Endothelial cell of umbilical vein (primary cell): Measurements from ENCODE around the gene TRDMT1. TPM values are rescaled to one million over a fixed set of nuclear protein-coding genes. Genes with fewer than 3 reads are reported as not detected.

Experiments
- BruUV-seq: library from RNA; stranded (reverse); fragments of 400-500 nt; replicated peaks from 2 replicates; lab custom pipeline; 2021; lab: Mats Ljungman, UMichigan
- CTCF ChIA-PET: fragments of 300-600, 350-600 bp; sonication (Branson Sonifier 250); formaldehyde crosslinking; loops from one replicate; lab custom pipeline; 2021; ENCODE audit warnings: antibody characterized with exemption, inconsistent platforms; lab: Charles Lee
- POLR2A ChIA-PET: fragments of 300-600, 350-600 bp; sonication (Branson Sonifier 250); formaldehyde crosslinking; loops from one replicate; lab custom pipeline; 2021; ENCODE audit warnings: antibody characterized with exemption, inconsistent platforms; lab: Charles Lee
- DNase-seq: peaks from one replicate; pipeline ENCODE4 v3.0.0-alpha.2; 2011; ENCODE audit warnings: low read depth, low spot score
- FAIRE-seq: peaks from 2 replicates; lab custom pipeline; 2011; peaks lifted over from hg19 to GRCh38; lab: Jason Lieb, UNC
- H2AFZ ChIP-seq: 2 replicates; pipeline ENCODE4 v1.6.0; 2012; ENCODE audit warnings: low read depth, low read length, control low read depth, inconsistent platforms
- H3K27ac ChIP-seq: 2 replicates; pipeline ENCODE4 v1.5.1; 2011; ENCODE audit warnings: low read depth, mild to moderate bottlenecking, control low read depth, low read length, moderate library complexity; ENCODE audit not compliant: insufficient read depth
- H3K27me3 ChIP-seq, 2 experiments: 2 replicates each; pipeline versions ENCODE4 v1.6.0 to v1.6.1; 2011; ENCODE audit warnings: low read length in 2 of 2, mixed read lengths in 1 of 2; ENCODE audit not compliant: control insufficient read depth in 2 of 2, insufficient read depth in 2 of 2
- H3K36me3 ChIP-seq, 2 experiments: 2 replicates in 1 of 2; 3 replicates in 1 of 2; pipeline ENCODE4 v1.5.1; 2011; ENCODE audit warnings: low read length in 2 of 2, mild to moderate bottlenecking in 1 of 2, moderate library complexity in 1 of 2; ENCODE audit not compliant: control insufficient read depth in 2 of 2, insufficient read depth in 2 of 2; ENCODE audit errors: extremely low read depth in 1 of 2
- H3K4me1 ChIP-seq: 3 replicates; pipeline ENCODE4 v1.5.1; 2011; ENCODE audit warnings: mild to moderate bottlenecking, low read length; ENCODE audit not compliant: control insufficient read depth, insufficient read depth; ENCODE audit errors: extremely low read depth
- H3K4me2 ChIP-seq: 2 replicates; pipeline ENCODE4 v1.6.1; 2011; ENCODE audit warnings: low read length, control low read depth, mixed read lengths; ENCODE audit not compliant: insufficient read depth
- H3K4me3 ChIP-seq, 3 experiments: fragments of 200-600 bp in 1 of 3; sonication (generic), shearing (Covaris generic) in 1 of 3; replicated peaks in 1 of 3; 2 replicates each; pipeline ENCODE4 v1.5.1; 2011 to 2016; ENCODE audit warnings: control low read depth in 3 of 3, low read length in 3 of 3, mild to moderate bottlenecking in 2 of 3, inconsistent platforms in 1 of 3, low read depth in 1 of 3, moderate library complexity in 1 of 3; ENCODE audit not compliant: insufficient read depth in 1 of 3
- H3K79me2 ChIP-seq: 2 replicates; pipeline ENCODE4 v1.6.0; 2012; ENCODE audit warnings: low read length, inconsistent platforms; ENCODE audit not compliant: control insufficient read depth, insufficient read depth
- H3K9ac ChIP-seq: replicated peaks from 2 replicates; pipeline ENCODE3; 2011; ENCODE audit warnings: low read length, control low read depth; ENCODE audit not compliant: insufficient read depth; ENCODE audit errors: extremely low read depth
- H3K9me1 ChIP-seq: replicated peaks from 3 replicates; pipeline ENCODE4 v1.6.0; 2011; ENCODE audit warnings: mild to moderate bottlenecking, low read length; ENCODE audit not compliant: control insufficient read depth, insufficient read depth; ENCODE audit errors: extremely low read depth
- H3K9me3 ChIP-seq: replicated peaks from 2 replicates; pipeline ENCODE4 v1.5.1; 2012; ENCODE audit warnings: low read length, inconsistent platforms; ENCODE audit not compliant: control insufficient read depth, insufficient read depth
- H4K20me1 ChIP-seq: replicated peaks from 2 replicates; pipeline ENCODE3; 2011; ENCODE audit warnings: mild to moderate bottlenecking, low read length; ENCODE audit not compliant: control insufficient read depth, insufficient read depth; ENCODE audit errors: extremely low read depth
- EZH2 ChIP-seq: IDR thresholded peaks from 2 replicates; pipeline ENCODE4 v1.6.1; 2012; ENCODE audit warnings: borderline replicate concordance, low read depth, mild to moderate bottlenecking, moderate library complexity, low read length, inconsistent platforms; ENCODE audit not compliant: severe bottlenecking
- FOS ChIP-seq: IDR thresholded peaks from 2 replicates; pipeline ENCODE4 v1.6.1; 2011; ENCODE audit warnings: mild to moderate bottlenecking, low read length, moderate library complexity, borderline replicate concordance; ENCODE audit not compliant: insufficient read depth
- GATA2 ChIP-seq: IDR thresholded peaks from 2 replicates; pipeline ENCODE4 v1.7.0; 2011; ENCODE audit warnings: low read depth, mild to moderate bottlenecking, moderate library complexity, mixed read lengths, low read length; ENCODE audit not compliant: insufficient read length, insufficient read depth
- JUN ChIP-seq: IDR thresholded peaks from 2 replicates; pipeline ENCODE4 v1.6.1; 2011; ENCODE audit warnings: borderline replicate concordance, low read depth; ENCODE audit not compliant: insufficient read length, insufficient read depth
- MYC ChIP-seq: IDR thresholded peaks from one replicate; pipeline ENCODE4 v1.6.1; 2011; ENCODE audit warnings: mild to moderate bottlenecking, low read depth, low read length
- POLR2A ChIP-seq: IDR thresholded peaks from 2 replicates; pipeline ENCODE4 v1.6.1; 2012; ENCODE audit warnings: low read depth, mild to moderate bottlenecking, control low read depth, low read length
- POLR2AphosphoS5 ChIP-seq: IDR thresholded peaks from 2 replicates; pipeline ENCODE4 v1.6.1; 2012; ENCODE audit warnings: low read depth, mild to moderate bottlenecking, control low read depth, low read length, moderate library complexity; ENCODE audit not compliant: insufficient read depth
- dilution Hi-C: fragments of 300-500 bp; cut with MboI; formaldehyde crosslinking; loops from one replicate; pipeline ENCODE4 v1.15.0; 2019; ENCODE audit warnings: low sequenced_read_pairs; ENCODE audit not compliant: extremely low pct_ligation_motif_present
- intact Hi-C: fragments of 100-400 bp; cut with micrococcal nuclease; formaldehyde crosslinking; loops from one replicate; pipeline ENCODE4 v1.10.0; 2022
- polyA plus RNA-seq, 4 experiments: library from polyadenylated mRNA; depleted of rRNA in 3 of 4; stranded (reverse) in 3 of 4; unstranded in 1 of 4; fragments of >200 nt; gene quantifications; 2 replicates each; pipeline versions ENCODE4 v1.2.1 to v1.2.3, GENCODE V29; 2011 to 2012; ENCODE audit warnings: missing spikeins in 1 of 4
- total RNA-seq: library from RNA; stranded (reverse); gene quantifications from 2 replicates; pipeline ENCODE4 v1.2.3, GENCODE V29; 2021
- TF ChIP-seq, protein P1 (sequence below): IDR thresholded peaks from 2 replicates; pipeline ENCODE4 v1.6.1; 2011; ENCODE audit not compliant: insufficient read depth, insufficient read length
- TF ChIP-seq, protein P2 (sequence below), 2 donors: IDR thresholded peaks; 1 replicate in 1 of 2; 2 replicates in 1 of 2; pipeline ENCODE4 v1.5.1; 2011; ENCODE audit warnings: low read length in 2 of 2, mild to moderate bottlenecking in 2 of 2, moderate library complexity in 2 of 2, control low read depth in 1 of 2, inconsistent platforms in 1 of 2, low read depth in 1 of 2; ENCODE audit not compliant: insufficient read depth in 1 of 2; ENCODE audit errors: extremely low read depth in 1 of 2

TRDMT1 gene
- total and polyA plus RNA-seq, 2 donors (not counting 3 experiments of a cell fraction or from before 2014, with no cell fraction given) = 10.0 to 12.3 TPM

DNA sequence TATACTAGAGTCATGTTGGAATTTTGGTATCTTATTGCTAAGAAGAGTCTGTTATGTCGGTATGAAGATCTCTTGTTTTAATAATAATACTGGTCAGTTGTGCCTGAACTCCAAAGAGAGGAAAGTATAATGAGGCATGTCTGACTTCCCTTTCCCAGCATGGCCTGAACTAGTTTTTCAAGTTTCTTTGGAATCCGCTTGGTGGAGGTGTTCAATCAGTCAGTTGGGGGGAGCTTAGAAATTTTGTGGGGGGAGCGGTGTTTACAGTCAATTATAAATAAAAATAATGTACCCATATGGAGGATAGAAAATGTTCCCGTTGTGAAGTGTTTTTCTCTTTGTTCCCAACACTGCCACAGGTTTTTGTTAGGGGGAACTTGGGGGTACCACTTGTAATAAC is 1.5 kb upstream of the TRDMT1 start:
- DNase-seq (no peak), FAIRE-seq (no peak)
- no TSS peak for BruUV-seq
- H2AFZ ChIP-seq = no peak overlapping the region
- no peak overlapping the region for H3K4me3 ChIP-seq
- no peaks in the 10 kb centered on the region for H3K27me3 ChIP-seq
- H3K27ac ChIP-seq = no peak overlapping the region
- POLR2A ChIA-PET = no interaction called here
- peaks cover 13% of the 10 kb centered on the region for H3K79me2 ChIP-seq
- no peaks in the 10 kb centered on the region for H3K9me1 ChIP-seq
- no peak overlapping the region for H3K4me2 ChIP-seq
- CTCF ChIA-PET = no interaction called here
- no peaks in the 10 kb centered on the region for H4K20me1 ChIP-seq
- H3K9ac ChIP-seq = no peak overlapping the region
- intact Hi-C loops (no loop called here), dilution Hi-C loops (no loop called here)
- TF ChIP-seq JUN = no peak
- TF ChIP-seq MYC = no peak
- TF ChIP-seq POLR2A = no peak
- TF ChIP-seq, protein P1, sequence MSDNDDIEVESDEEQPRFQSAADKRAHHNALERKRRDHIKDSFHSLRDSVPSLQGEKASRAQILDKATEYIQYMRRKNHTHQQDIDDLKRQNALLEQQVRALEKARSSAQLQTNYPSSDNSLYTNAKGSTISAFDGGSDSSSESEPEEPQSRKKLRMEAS = no peak
- TF ChIP-seq, protein P2, sequence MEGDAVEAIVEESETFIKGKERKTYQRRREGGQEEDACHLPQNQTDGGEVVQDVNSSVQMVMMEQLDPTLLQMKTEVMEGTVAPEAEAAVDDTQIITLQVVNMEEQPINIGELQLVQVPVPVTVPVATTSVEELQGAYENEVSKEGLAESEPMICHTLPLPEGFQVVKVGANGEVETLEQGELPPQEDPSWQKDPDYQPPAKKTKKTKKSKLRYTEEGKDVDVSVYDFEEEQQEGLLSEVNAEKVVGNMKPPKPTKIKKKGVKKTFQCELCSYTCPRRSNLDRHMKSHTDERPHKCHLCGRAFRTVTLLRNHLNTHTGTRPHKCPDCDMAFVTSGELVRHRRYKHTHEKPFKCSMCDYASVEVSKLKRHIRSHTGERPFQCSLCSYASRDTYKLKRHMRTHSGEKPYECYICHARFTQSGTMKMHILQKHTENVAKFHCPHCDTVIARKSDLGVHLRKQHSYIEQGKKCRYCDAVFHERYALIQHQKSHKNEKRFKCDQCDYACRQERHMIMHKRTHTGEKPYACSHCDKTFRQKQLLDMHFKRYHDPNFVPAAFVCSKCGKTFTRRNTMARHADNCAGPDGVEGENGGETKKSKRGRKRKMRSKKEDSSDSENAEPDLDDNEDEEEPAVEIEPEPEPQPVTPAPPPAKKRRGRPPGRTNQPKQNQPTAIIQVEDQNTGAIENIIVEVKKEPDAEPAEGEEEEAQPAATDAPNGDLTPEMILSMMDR (IDR thresholded peaks at IDR 0.05; ENCODE audit: extremely low read depth in 1 of 2, insufficient read depth in 1 of 2, low read depth in 1 of 2, low read length in 2 of 2) = no peak
- no peaks in the 10 kb centered on the region for H3K36me3 ChIP-seq
- H3K9me3 ChIP-seq = no peaks in the 10 kb centered on the region
- peaks cover 31% of the 10 kb centered on the region for H3K4me1 ChIP-seq

DNA sequence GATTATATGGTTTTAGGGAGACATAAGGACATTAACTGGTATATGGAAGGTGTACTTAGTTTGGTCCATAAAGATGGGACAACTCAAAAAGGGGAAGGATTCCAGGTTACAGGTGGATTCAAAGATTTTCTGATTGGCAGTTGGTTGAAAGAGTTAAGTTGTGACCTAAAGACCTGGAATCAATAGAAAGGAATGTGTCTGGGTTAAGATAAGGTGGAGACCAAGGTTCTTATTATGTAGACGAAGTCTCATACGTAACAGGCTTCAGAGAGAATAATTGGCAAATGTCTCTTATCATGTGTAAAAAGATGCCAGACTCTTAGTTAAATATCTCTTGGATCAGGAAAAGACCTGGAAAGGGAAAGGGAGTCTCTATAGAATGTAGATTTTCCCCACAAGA is 1.0 kb upstream of the TRDMT1 start:
- dilution Hi-C loops (no loop called here), intact Hi-C loops (no loop called here)
- DNase-seq (no peak), FAIRE-seq (no peak)
- Histone ChIP-seq H3K36me3 (no peaks in the 10 kb centered on the region), H3K9me1 (no peaks in the 10 kb centered on the region), H3K27ac (peak overlapping the region; percentile 100), H3K79me2 (peaks cover 13% of the 10 kb centered on the region), H3K9ac (no peak overlapping the region), H3K4me1 (peaks cover 31% of the 10 kb centered on the region), H3K4me2 (no peak overlapping the region), H2AFZ (no peak overlapping the region), H3K9me3 (no peaks in the 10 kb centered on the region), H3K27me3 (no peaks in the 10 kb centered on the region), H3K4me3 (no peak overlapping the region), H4K20me1 (no peaks in the 10 kb centered on the region)
- CTCF ChIA-PET = interaction anchor here (2.0 to 4.1 kb wide), 2 partner anchors 13 to 27 kb away, joined by 10 to 46 read pairs; partner anchors contain the start of gene VIM
- no peak for TF ChIP-seq FOS
- TF ChIP-seq, protein P2 (IDR thresholded peaks at IDR 0.05; ENCODE audit: extremely low read depth in 1 of 2, insufficient read depth in 1 of 2, low read depth in 1 of 2, low read length in 2 of 2) = no peak
- TF ChIP-seq, protein P1 = no peak
- TF ChIP-seq EZH2 = no peak
- no peak for TF ChIP-seq GATA2
- no peak for TF ChIP-seq POLR2AphosphoS5
- TF ChIP-seq POLR2A = no peak
- no TSS peak for BruUV-seq
- POLR2A ChIA-PET = interaction anchor here (1.6 kb wide), 1 partner anchor 11 kb away, joined by 4 read pairs; no protein-coding TSS in a partner anchor
